SK-N-SH (cell line): ENCODE measurements around the gene FLVCR1. TPM values are rescaled to one million over a fixed set of nuclear protein-coding genes. Genes with fewer than 3 reads are reported as not detected.

Experiments
- CTCF ChIA-PET: fragments of 300-600, 350-600 bp; formaldehyde crosslinking; extraction: SDS; loops from one replicate; lab custom pipeline; 2021; lab: Yijun Ruan, JAX
- POLR2A ChIA-PET: fragments of 350-600 bp; sonication (Branson Sonifier 250); formaldehyde crosslinking; extraction: SDS; loops from one replicate; lab custom pipeline; 2020; ENCODE audit warnings: antibody characterized with exemption, inconsistent platforms; lab: Yijun Ruan, JAX
- DNase-seq: peaks from one replicate; pipeline ENCODE4 v3.0.0; 2012
- H2AFZ ChIP-seq: fragments of 200-600 bp; sonication (generic); 2 replicates; pipeline ENCODE4 v1.8.1; 2016; ENCODE audit warnings: antibody characterized with exemption, mild to moderate bottlenecking, low read depth
- H3F3A ChIP-seq: fragments of 200-600 bp; sonication (generic); replicated peaks from 2 replicates; pipeline ENCODE3; 2016; ENCODE audit warnings: antibody characterized with exemption, mild to moderate bottlenecking; ENCODE audit not compliant: insufficient read depth
- H3K27ac ChIP-seq, 2 experiments: fragments of 200-500 bp in 1 of 2; fragments of 200-600 bp in 1 of 2; sonication (Bioruptor generic) in 1 of 2; sonication (generic), shearing (Covaris generic) in 1 of 2; 2 replicates each; pipeline versions ENCODE4 v1.5.1 to v1.6.1; 2014 to 2016; ENCODE audit warnings: low read depth in 2 of 2, inconsistent platforms in 1 of 2, low read length in 1 of 2, mild to moderate bottlenecking in 1 of 2, mixed read lengths in 1 of 2
- H3K27me3 ChIP-seq: fragments of 200-600 bp; sonication (generic), shearing (Covaris generic); 2 replicates; pipeline ENCODE4 v1.6.1; 2016; ENCODE audit warnings: mixed run types; ENCODE audit not compliant: insufficient read depth
- H3K36me3 ChIP-seq, 2 experiments: fragments of 200-500 bp in 1 of 2; fragments of 200-600 bp in 1 of 2; sonication (Bioruptor generic) in 1 of 2; sonication (generic) in 1 of 2; replicated peaks in 1 of 2; 2 replicates each; pipeline versions ENCODE3 to v1.5.1; 2014 to 2016; ENCODE audit warnings: low read length in 1 of 2, mild to moderate bottlenecking in 1 of 2; ENCODE audit not compliant: insufficient read depth in 2 of 2, control insufficient read depth in 1 of 2
- H3K4me1 ChIP-seq, 2 experiments: fragments of 200-500 bp in 1 of 2; fragments of 200-600 bp in 1 of 2; sonication (Bioruptor generic) in 1 of 2; sonication (generic), shearing (Covaris generic) in 1 of 2; 2 replicates each; pipeline versions ENCODE4 v1.5.1 to v1.6.1; 2014 to 2016; ENCODE audit warnings: low read depth in 1 of 2, low read length in 1 of 2, mixed run types in 1 of 2; ENCODE audit not compliant: insufficient read depth in 2 of 2, control insufficient read depth in 1 of 2
- H3K4me2 ChIP-seq: fragments of 200-600 bp; sonication (generic), shearing (Covaris generic); 2 replicates; pipeline ENCODE4 v1.6.1; 2017; ENCODE audit warnings: mixed run types
- H3K4me3 ChIP-seq, 2 experiments: fragments of 200-500 bp in 1 of 2; fragments of 200-600 bp in 1 of 2; sonication (Bioruptor generic) in 1 of 2; sonication (generic), shearing (Covaris generic) in 1 of 2; 2 replicates each; pipeline versions ENCODE4 v1.5.1 to v1.8.1; 2014 to 2016; ENCODE audit warnings: low read depth in 2 of 2, inconsistent platforms in 1 of 2, low read length in 1 of 2, mild to moderate bottlenecking in 1 of 2, mixed read lengths in 1 of 2, moderate library complexity in 1 of 2
- H3K79me2 ChIP-seq: fragments of 200-600 bp; sonication (generic); 2 replicates; pipeline ENCODE4 v1.8.1; 2017; ENCODE audit warnings: mild to moderate bottlenecking; ENCODE audit not compliant: insufficient read depth
- H3K9ac ChIP-seq: fragments of 200-600 bp; sonication (generic); 2 replicates; pipeline ENCODE4 v1.6.1; 2017; ENCODE audit warnings: mixed run types
- H3K9me2 ChIP-seq: fragments of 200-600 bp; sonication (generic); 2 replicates; pipeline ENCODE4 v1.6.1; 2017; ENCODE audit warnings: mixed run types
- H3K9me3 ChIP-seq: fragments of 200-600 bp; sonication (generic); 2 replicates; pipeline ENCODE4 v1.6.1; 2017; ENCODE audit warnings: mixed run types, mild to moderate bottlenecking, moderate library complexity
- H4K20me1 ChIP-seq: fragments of 200-600 bp; sonication (generic); 2 replicates; pipeline ENCODE4 v1.6.1; 2017; ENCODE audit warnings: mild to moderate bottlenecking, mixed run types; ENCODE audit not compliant: insufficient read depth
- ELF1 ChIP-seq: IDR thresholded peaks from 2 replicates; pipeline ENCODE4 v1.4.0; 2012
- FOXJ3 ChIP-seq: sonication (generic); formaldehyde crosslinking; IDR thresholded peaks from 2 replicates; pipeline ENCODE4 v1.5.1; 2020; ENCODE audit warnings: mild to moderate bottlenecking, missing genetic modification reagents
- FOXM1 ChIP-seq: IDR thresholded peaks from 2 replicates; pipeline ENCODE4 v1.4.0; 2012; ENCODE audit warnings: low read depth, mild to moderate bottlenecking
- GATA2 ChIP-seq: sonication (generic); formaldehyde crosslinking; IDR thresholded peaks from 2 replicates; pipeline ENCODE4 v1.5.0; 2020; ENCODE audit warnings: mild to moderate bottlenecking, missing genetic modification reagents
- POLR2AphosphoS5 ChIP-seq: IDR thresholded peaks from 2 replicates; pipeline ENCODE4 v1.6.1; 2012; ENCODE audit warnings: low read depth, low read length
- RAD21 ChIP-seq: IDR thresholded peaks from 2 replicates; pipeline ENCODE4 v1.6.1; 2012; ENCODE audit warnings: mild to moderate bottlenecking, low read length
- RCOR1 ChIP-seq: fragments of 150-350 bp; IDR thresholded peaks from 2 replicates; pipeline ENCODE4 v1.6.1; 2017; ENCODE audit warnings: antibody characterized with exemption, low read length
- SIN3A ChIP-seq: IDR thresholded peaks from 2 replicates; pipeline ENCODE4 v1.6.1; 2012; ENCODE audit warnings: low read depth, mild to moderate bottlenecking, low read length, moderate library complexity, borderline replicate concordance
- SMC3 ChIP-seq: IDR thresholded peaks from 2 replicates; pipeline ENCODE4 v1.6.1; 2012; ENCODE audit warnings: low read depth, low read length, improper control_type of control experiment
- TAF1 ChIP-seq: IDR thresholded peaks from 2 replicates; pipeline ENCODE4 v1.6.1; 2012; ENCODE audit warnings: low read depth, mild to moderate bottlenecking, low read length, moderate library complexity, borderline replicate concordance
- TEAD4 ChIP-seq: IDR thresholded peaks from 2 replicates; pipeline ENCODE4 v1.4.0; 2012; ENCODE audit warnings: mild to moderate bottlenecking, borderline replicate concordance; ENCODE audit not compliant: insufficient read depth
- WGBS: methylation state at CpG from one replicate; pipeline ENCODE4 v1.1.6; 2017; ENCODE audit warnings: low lambda C conversion rate; 5-methylcytosine and 5-hydroxymethylcytosine counted together
- polyA plus RNA-seq, 3 experiments: library from polyadenylated mRNA; depleted of rRNA; stranded (reverse); fragments of >200 nt; gene quantifications; 2 replicates each; pipeline ENCODE4 v1.2.3, GENCODE V29; 2012
- TF ChIP-seq, protein P1 (sequence below): fragments of 150-350 bp; IDR thresholded peaks from 2 replicates; pipeline ENCODE4 v1.6.1; 2016; ENCODE audit warnings: mild to moderate bottlenecking, low read depth, low read length
- TF ChIP-seq, protein P2 (sequence below): fragments of 200-600 bp; sonication (generic); IDR thresholded peaks from 2 replicates; pipeline ENCODE4 v1.6.1; 2017; ENCODE audit warnings: antibody characterized with exemption, mild to moderate bottlenecking, moderate library complexity
- TF ChIP-seq, protein P3 (sequence below): IDR thresholded peaks from 2 replicates; pipeline ENCODE4 v1.4.0; 2012; ENCODE audit warnings: low read depth
- TF ChIP-seq, protein P4 (sequence below): fragments of 150-350 bp; IDR thresholded peaks from 2 replicates; pipeline ENCODE4 v1.6.1; 2017; ENCODE audit warnings: antibody characterized with exemption, low read length, low read depth, borderline replicate concordance
- TF ChIP-seq, protein P5 (sequence below): IDR thresholded peaks from 2 replicates; pipeline ENCODE4 v1.6.1; 2012; ENCODE audit warnings: mild to moderate bottlenecking, low read depth, low read length, moderate library complexity

The FLVCR1 gene
- polyA plus RNA-seq, 1 of the 3 experiments (the other 2 are of a cell fraction): 1.7 TPM

DNA sequence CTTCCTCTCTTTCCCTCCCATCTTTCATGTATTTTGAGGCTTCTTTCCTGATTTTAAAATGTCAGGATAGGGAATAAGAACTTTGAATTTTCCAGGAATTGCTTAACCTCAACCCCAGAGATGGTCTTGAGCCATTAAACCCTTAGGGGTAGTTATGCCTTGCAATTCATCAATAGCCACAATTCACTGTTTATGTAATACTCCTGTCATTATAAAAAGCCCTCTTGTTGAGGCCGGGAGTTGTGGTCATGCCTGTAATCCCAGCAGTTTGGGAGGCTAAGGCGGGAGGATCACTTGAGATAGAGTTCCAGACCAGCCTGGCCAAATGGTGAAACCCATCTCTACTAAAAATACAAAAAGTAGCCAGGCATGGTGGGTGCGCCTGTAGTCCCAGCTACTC lies 35.1 kb upstream of the FLVCR1 start:
- no peak overlapping the region for H3K27ac ChIP-seq
- CTCF ChIA-PET: interaction anchor here (1.2 kb wide), 1 partner anchor 8 kb away, joined by 3 read pairs; no protein-coding TSS in a partner anchor
- no peaks in the 10 kb centered on the region for H4K20me1 ChIP-seq
- no peak for DNase-seq
- no peaks in the 10 kb centered on the region for H3K9me3 ChIP-seq
- no peak overlapping the region for H3K9ac ChIP-seq
- no peaks in the 10 kb centered on the region for H3K4me1 ChIP-seq
- H3K79me2 ChIP-seq: no peaks in the 10 kb centered on the region
- TF ChIP-seq RCOR1 (no peak), FOXM1 (no peak), SIN3A (no peak), GATA2 (no peak), ELF1 (no peak), TEAD4 (no peak), SMC3 (no peak), POLR2AphosphoS5 (no peak), RAD21 (no peak), FOXJ3 (CRISPR knock-in tag) (no peak), TAF1 (no peak)
- TF ChIP-seq, protein P1, sequence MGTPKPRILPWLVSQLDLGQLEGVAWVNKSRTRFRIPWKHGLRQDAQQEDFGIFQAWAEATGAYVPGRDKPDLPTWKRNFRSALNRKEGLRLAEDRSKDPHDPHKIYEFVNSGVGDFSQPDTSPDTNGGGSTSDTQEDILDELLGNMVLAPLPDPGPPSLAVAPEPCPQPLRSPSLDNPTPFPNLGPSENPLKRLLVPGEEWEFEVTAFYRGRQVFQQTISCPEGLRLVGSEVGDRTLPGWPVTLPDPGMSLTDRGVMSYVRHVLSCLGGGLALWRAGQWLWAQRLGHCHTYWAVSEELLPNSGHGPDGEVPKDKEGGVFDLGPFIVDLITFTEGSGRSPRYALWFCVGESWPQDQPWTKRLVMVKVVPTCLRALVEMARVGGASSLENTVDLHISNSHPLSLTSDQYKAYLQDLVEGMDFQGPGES: no peak
- TF ChIP-seq, protein P2, sequence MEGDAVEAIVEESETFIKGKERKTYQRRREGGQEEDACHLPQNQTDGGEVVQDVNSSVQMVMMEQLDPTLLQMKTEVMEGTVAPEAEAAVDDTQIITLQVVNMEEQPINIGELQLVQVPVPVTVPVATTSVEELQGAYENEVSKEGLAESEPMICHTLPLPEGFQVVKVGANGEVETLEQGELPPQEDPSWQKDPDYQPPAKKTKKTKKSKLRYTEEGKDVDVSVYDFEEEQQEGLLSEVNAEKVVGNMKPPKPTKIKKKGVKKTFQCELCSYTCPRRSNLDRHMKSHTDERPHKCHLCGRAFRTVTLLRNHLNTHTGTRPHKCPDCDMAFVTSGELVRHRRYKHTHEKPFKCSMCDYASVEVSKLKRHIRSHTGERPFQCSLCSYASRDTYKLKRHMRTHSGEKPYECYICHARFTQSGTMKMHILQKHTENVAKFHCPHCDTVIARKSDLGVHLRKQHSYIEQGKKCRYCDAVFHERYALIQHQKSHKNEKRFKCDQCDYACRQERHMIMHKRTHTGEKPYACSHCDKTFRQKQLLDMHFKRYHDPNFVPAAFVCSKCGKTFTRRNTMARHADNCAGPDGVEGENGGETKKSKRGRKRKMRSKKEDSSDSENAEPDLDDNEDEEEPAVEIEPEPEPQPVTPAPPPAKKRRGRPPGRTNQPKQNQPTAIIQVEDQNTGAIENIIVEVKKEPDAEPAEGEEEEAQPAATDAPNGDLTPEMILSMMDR: no peak
- TF ChIP-seq, protein P3, sequence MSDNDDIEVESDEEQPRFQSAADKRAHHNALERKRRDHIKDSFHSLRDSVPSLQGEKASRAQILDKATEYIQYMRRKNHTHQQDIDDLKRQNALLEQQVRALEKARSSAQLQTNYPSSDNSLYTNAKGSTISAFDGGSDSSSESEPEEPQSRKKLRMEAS: no peak
- TF ChIP-seq, protein P4, sequence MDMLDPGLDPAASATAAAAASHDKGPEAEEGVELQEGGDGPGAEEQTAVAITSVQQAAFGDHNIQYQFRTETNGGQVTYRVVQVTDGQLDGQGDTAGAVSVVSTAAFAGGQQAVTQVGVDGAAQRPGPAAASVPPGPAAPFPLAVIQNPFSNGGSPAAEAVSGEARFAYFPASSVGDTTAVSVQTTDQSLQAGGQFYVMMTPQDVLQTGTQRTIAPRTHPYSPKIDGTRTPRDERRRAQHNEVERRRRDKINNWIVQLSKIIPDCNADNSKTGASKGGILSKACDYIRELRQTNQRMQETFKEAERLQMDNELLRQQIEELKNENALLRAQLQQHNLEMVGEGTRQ: no peak
- TF ChIP-seq, protein P5, sequence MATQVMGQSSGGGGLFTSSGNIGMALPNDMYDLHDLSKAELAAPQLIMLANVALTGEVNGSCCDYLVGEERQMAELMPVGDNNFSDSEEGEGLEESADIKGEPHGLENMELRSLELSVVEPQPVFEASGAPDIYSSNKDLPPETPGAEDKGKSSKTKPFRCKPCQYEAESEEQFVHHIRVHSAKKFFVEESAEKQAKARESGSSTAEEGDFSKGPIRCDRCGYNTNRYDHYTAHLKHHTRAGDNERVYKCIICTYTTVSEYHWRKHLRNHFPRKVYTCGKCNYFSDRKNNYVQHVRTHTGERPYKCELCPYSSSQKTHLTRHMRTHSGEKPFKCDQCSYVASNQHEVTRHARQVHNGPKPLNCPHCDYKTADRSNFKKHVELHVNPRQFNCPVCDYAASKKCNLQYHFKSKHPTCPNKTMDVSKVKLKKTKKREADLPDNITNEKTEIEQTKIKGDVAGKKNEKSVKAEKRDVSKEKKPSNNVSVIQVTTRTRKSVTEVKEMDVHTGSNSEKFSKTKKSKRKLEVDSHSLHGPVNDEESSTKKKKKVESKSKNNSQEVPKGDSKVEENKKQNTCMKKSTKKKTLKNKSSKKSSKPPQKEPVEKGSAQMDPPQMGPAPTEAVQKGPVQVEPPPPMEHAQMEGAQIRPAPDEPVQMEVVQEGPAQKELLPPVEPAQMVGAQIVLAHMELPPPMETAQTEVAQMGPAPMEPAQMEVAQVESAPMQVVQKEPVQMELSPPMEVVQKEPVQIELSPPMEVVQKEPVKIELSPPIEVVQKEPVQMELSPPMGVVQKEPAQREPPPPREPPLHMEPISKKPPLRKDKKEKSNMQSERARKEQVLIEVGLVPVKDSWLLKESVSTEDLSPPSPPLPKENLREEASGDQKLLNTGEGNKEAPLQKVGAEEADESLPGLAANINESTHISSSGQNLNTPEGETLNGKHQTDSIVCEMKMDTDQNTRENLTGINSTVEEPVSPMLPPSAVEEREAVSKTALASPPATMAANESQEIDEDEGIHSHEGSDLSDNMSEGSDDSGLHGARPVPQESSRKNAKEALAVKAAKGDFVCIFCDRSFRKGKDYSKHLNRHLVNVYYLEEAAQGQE: no peak
- no peak overlapping the region for H2AFZ ChIP-seq
- no peaks in the 10 kb centered on the region for H3K27me3 ChIP-seq
- H3K4me2 ChIP-seq: no peak overlapping the region
- no peaks in the 10 kb centered on the region for H3K9me2 ChIP-seq
- POLR2A ChIA-PET: no interaction called here
- H3K4me3 ChIP-seq: no peak overlapping the region
- no peaks in the 10 kb centered on the region for H3K36me3 ChIP-seq
- no peaks in the 10 kb centered on the region for H3F3A ChIP-seq
- WGBS: 82% methylated on average over 3 of the region's 3 CpGs
